ENCODE measurements around the gene TRPC4AP.

GRCh38 chr20:34956751-34957472 lies 135.7 kb downstream of the TRPC4AP start:
- TF ChIP-seq, protein P1, sequence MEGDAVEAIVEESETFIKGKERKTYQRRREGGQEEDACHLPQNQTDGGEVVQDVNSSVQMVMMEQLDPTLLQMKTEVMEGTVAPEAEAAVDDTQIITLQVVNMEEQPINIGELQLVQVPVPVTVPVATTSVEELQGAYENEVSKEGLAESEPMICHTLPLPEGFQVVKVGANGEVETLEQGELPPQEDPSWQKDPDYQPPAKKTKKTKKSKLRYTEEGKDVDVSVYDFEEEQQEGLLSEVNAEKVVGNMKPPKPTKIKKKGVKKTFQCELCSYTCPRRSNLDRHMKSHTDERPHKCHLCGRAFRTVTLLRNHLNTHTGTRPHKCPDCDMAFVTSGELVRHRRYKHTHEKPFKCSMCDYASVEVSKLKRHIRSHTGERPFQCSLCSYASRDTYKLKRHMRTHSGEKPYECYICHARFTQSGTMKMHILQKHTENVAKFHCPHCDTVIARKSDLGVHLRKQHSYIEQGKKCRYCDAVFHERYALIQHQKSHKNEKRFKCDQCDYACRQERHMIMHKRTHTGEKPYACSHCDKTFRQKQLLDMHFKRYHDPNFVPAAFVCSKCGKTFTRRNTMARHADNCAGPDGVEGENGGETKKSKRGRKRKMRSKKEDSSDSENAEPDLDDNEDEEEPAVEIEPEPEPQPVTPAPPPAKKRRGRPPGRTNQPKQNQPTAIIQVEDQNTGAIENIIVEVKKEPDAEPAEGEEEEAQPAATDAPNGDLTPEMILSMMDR (IDR thresholded peaks at IDR 0.05), result no peak
- TF ChIP-seq POLR2A (IDR thresholded peaks at IDR 0.05) (no peak), EP300 (IDR thresholded peaks at IDR 0.05) (no peak)
